HG03103 (cell line): ENCODE data around the gene TLCD3B.
"Not testable (repeated sequence)": the region's sequence is repeated elsewhere in the genome, so short reads cannot be mapped to it uniquely, and the experiment has no call there.

ENCODE experiments used
- ATAC-seq: cut with Tn5 transposase; IDR thresholded peaks from one replicate; pipeline ENCODE4 v1.9.1; 2021; ENCODE audit warnings: low read depth; ENCODE audit not compliant: unreplicated experiment

Gene TLCD3B

GRCh38 chr16:30063278-30063892 lies 32.3 kb upstream of the TLCD3B start:
- no peak for ATAC-seq

DNA sequence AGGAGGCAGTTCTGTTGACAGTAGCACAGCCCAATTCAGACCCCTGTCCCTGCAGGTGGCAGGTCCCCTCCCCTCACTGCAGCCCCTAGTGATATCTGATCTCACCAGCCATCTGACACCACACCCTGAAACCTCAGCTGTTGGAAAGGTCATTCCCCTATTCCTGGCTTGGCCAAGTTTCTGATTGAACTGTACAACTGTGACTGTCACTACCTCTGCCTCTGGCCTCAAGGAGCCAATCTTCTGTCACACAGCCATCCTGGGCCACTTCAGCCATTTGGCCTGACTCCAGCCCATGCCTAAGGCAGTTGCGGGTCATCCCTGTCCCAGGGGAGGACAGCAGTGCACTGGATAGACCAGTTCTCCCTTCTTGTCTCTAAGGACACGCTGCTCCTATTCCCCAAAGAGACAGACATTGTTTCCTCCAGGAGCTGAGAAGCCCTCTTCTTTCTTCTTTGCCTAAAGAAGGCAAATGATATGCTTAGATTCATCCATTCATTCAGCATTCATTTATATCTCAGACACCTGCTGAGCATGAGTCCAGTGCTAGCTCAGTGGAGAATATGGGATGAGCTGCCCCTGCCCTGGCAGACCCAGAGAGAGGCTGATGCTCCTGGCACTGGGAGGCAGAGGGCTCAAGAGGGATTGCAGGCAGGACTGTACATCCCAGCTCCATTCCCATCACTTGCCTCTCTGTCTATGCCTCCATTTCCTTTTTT lies 29.9 kb upstream of the TLCD3B start:
- ATAC-seq: no peak

DNA sequence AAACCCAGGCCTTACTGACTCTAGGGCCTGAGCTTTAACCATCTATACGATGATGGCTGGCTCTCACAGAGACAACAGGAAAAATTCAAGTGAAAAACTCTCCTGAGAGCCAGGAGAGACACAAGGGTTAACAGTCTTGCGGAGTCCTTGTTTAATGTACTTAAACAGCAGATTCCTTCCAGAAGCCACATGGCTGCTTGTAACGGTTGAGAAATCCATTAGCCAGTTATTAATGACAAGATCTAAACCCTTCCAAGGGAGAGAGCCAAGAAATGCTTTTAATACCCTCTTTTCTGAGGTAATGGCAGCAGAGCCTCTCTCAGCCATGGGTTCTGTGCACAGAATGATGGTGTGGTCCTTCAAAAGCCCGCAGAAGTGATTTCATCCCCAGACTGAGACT lies 29.3 kb upstream of the TLCD3B start:
- ATAC-seq: no peak

DNA sequence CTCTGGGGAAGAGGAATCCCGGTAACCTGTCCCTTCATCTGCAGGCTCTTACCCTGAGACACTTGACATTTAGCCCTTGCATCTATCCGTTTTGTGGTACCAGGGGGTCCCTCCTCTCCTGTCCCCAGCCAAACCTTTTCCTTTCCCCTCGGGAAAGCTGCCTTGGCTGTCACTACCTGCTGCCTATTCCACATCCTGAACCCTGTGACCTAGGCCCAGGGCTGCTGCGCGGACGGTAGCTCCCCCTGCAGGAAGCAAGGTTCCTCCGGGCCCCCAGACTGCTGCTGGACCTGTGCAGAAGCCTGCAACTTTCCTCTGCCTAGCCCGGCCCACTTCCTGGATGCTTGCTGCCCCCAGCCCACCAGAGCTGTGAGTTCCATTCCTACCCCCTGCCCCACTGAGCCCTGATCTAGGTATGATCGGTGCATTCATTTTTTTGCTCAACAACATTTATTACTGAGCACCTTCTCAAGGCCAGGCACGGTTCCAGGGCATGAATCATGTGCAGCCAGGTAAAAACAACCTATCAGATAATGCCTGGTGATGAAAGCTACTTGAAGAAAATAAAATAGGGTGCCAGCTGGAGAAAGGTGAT lies 24.0 kb upstream of the TLCD3B start:
- ATAC-seq: no peak

DNA sequence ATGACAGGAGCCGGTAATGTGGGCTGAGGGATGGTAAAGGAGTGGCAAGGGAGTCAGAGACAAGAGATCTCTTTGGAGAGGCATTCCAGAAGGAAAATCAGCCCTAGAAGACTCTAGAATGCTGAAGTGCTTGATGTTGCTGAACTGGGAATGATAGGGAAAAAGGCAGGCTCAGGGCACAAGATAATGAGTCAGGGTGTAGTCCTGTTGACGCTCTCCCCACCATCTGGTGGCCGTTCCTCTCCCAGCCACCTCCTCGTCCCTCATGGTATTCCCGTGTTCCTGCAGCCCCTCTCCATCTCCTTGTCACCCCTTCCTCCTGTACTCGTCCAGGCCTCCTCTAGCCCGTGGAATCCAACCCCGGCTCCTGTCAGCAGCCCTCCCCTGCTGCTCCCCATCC lies 23.4 kb upstream of the TLCD3B start:
- ATAC-seq: no peak

DNA sequence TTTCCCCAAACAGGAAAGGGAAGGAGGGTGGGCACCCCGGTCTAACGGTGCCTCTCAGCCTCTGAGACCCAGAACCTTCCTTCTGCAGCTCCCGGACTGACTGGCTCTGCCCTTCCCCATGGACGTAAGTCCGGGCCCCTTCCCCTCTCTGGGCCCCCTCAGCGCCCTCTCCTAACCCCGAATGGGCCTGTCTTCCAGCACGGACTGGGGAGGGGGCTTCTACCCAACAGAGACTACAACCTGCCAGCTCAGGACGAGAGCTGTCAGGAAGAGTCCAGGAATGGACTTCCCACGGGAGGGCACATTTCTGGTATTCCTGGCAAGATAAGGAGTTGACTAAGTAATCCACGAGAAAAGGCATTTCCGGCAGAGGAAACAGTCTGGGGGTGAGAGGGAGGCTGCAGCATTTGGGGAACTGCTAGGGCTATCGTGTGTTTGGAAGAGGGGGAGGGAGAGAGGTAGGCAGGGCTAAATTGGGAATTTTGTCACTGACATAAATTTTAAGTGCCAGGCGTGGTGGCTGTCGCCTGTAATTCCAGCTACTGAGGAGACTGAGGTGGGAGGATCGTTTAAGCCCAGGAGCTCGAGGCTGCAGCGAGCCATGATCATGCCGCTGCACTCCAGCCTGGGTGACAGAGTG lies 22.4 kb upstream of the TLCD3B start:
- ATAC-seq: no peak

DNA sequence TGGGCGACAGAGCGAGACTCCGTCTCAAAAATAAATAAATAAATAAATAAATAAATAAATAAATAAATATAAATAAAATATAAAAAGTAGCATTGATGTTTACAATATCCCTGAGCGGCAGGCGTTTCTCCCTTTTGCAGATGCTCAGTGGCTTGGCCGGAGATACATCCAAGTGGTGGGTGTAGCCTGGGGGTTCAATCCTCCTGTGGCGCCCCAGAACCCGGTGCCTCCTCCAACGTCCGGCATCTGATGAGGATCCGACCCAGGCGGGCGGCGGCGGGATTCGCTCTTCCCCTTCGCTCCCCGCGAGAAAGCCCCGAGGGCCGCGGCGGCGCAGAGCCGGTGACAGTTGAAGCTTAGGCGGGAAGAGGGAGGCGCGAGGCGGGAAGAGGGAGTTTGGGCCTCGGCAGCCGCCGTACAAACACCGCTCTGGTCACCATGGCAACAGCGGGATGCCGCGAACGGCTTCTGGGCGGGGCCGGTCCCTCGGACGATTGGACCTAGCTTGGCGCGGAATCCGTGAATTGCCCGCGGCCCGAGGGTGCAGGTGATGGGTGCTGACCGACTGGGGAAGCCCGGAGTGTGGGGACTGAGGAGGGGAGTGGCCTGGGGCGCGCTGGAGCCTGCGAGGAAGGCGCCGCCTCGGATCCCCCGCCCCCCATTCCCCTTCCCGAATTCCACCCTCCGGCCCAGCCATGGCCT lies 21.8 kb upstream of the TLCD3B start:
- ATAC-seq: no peak

DNA sequence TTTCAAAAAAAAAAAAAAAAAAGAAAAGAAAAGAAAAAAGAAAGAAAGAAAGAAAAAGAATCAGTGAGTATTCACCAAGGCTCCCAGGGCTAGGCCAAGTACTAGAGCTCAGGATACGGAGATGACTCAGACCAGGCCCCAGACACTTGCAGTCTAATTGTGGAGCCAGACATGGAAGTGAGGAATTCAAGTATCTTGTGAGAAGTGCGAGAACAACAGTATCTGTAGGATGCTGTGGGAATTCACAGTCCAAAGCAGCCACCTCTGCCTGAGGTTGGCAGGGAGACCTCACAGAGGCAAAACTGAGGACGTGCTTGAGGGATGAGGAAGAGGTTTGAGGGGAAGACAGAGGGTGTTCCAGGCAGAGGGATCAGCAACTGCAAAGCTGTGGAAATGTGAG lies 20.4 kb upstream of the TLCD3B start:
- ATAC-seq: no peak

- ATAC-seq: no peak
Observed at GRCh38 chr16:30049871-30050270, 18.8 kb upstream of the TLCD3B start.

- no peak for ATAC-seq
Observed at GRCh38 chr16:30046588-30046987, 15.5 kb upstream of the TLCD3B start.

DNA sequence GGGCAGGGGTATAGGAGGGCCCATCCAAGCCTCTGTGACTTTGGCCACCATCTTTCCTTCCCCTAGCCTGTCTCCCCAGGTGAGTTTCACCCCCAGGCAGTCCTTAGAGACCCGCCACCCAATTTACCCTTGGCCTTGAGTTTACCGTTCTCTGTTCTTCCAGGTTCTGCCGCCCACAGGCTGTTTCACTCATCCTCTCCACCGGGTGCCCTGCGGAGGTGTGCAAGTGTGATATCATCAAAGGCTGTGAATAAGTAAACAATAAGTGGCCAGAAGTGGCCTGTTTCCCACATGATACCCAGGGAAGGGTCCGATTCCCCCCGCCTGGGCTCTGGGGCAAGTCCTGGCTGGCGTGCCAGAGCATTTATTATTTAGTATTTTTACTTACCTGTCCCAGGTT lies 15.1 kb upstream of the TLCD3B start:
- no peak for ATAC-seq

- ATAC-seq: no peak
Observed at GRCh38 chr16:30041841-30042240, 10.8 kb upstream of the TLCD3B start.

DNA sequence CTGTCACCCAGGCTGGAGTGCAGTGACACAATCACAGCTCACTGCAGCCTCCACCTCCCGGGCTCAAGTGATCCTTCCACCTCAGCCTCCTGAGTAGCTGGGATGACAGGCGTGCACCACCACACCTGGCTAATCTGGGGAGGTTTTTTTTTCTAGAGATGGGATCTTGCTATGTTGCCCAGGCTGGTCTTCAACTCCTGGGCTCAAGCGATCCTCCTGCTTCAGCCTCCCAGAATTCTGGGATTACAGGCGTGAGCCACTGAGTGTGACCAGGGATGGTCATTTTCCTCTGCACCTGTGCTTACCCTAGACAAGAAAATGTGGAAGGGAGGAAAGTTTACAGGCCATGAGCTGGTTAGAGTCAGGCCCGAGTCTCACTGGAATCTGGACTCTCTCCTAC lies 9.6 kb upstream of the TLCD3B start:
- ATAC-seq: not testable (repeated sequence)

- ATAC-seq: no peak
Observed at GRCh38 chr16:30040221-30040620, 9.2 kb upstream of the TLCD3B start.

- no peak for ATAC-seq
Observed at GRCh38 chr16:30033270-30033669, 2.2 kb upstream of the TLCD3B start.

- ATAC-seq: no peak
Observed at GRCh38 chr16:30032083-30032819, 1.2 kb upstream of the TLCD3B start.

DNA sequence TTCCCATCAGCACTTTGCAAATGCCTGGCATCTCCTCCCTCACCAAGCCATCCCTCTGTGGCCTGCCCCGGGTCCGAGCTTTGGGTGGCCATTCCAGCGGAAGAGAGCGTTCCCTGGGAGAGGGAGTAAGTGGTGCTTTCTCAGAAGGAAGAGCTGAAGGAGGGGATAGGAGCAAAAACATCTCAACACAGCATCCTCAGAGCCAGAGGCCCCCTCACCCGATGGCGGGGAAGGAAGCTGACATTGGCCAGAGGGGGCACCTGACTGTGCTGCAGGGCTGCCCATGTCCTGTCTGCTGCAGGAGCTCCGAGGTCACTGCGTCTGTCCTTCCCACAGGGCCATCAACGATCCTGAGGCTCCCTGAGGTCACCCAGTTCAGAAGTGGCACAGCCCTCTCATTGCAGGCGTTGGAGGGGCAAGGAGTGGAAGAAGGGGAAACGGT lies 427 bp upstream of the TLCD3B start:
- ATAC-seq: no peak

GRCh38 chr16:30030011-30030685 lies 923 bp downstream of the TLCD3B start:
- no peak for ATAC-seq

DNA sequence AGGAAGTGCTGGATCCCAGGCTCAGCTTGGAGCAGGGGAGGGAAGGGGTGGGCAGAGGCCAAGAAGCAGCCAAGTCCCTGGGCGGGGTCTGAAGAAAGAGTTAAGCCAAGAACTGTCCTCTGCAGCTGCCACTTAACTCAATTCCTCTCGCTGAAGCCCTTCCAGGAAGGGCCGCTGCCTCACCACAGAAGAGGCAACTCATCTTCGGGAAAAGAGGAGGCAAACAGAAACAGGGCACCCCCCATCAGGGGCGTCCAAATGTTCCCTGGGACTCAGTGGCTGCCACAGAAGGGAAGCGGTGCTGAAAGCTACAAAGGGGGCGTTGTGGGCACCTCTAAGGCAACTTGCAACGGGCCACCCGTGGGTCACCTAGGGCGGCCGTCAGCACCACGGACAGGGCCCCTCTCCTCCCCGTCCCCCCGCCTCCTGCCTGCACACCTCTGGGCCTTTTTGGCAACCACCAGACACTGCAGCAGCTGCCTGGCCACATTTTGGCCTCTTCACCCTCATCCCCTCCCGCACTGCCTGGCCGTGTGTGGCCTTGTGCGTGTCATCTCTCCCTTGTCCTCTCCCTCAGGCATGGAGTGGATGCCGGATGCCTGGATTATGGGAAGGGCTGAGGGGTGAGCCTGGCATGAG lies 2.5 kb downstream of the TLCD3B start:
- no peak for ATAC-seq
